AG09309 (cell line): Measurements from ENCODE around the gene TUBA3D.
"Not testable (repeated sequence)": the region's sequence is repeated elsewhere in the genome, so short reads cannot be mapped to it uniquely, and the experiment has no call there.

ENCODE experiments used
- DNase-seq: peaks from one replicate; pipeline ENCODE4 v3.0.0-alpha.2; 2010; ENCODE audit warnings: low read depth
- H3K4me3 ChIP-seq: 2 replicates; pipeline ENCODE4 v1.5.1; 2011; ENCODE audit warnings: mild to moderate bottlenecking, low read depth, low read length, moderate library complexity; ENCODE audit not compliant: control insufficient read depth
- TF ChIP-seq, protein P1 (sequence below): IDR thresholded peaks from 2 replicates; pipeline ENCODE4 v1.5.1; 2011; ENCODE audit warnings: mild to moderate bottlenecking, low read depth, low read length, inconsistent platforms; ENCODE audit not compliant: insufficient read depth, control insufficient read depth; ENCODE audit errors: missing control alignments

Gene TUBA3D

GRCh38 chr2:131473266-131473665 is 2.7 kb upstream of the TUBA3D start:
- not testable (repeated sequence) for DNase-seq

GRCh38 chr2:131476363-131476762 is 444 bp downstream of the TUBA3D start:
- not testable (repeated sequence) for DNase-seq, H3K4me3 ChIP-seq

More at GRCh38 chr2:131473266-131473665, 2.7 kb upstream of the TUBA3D start:
- not testable (repeated sequence) for H3K4me3 ChIP-seq

- DNase-seq, H3K4me3 ChIP-seq: not testable (repeated sequence)
Observed at GRCh38 chr2:131477227-131477626, 1.3 kb downstream of the TUBA3D start.

DNA sequence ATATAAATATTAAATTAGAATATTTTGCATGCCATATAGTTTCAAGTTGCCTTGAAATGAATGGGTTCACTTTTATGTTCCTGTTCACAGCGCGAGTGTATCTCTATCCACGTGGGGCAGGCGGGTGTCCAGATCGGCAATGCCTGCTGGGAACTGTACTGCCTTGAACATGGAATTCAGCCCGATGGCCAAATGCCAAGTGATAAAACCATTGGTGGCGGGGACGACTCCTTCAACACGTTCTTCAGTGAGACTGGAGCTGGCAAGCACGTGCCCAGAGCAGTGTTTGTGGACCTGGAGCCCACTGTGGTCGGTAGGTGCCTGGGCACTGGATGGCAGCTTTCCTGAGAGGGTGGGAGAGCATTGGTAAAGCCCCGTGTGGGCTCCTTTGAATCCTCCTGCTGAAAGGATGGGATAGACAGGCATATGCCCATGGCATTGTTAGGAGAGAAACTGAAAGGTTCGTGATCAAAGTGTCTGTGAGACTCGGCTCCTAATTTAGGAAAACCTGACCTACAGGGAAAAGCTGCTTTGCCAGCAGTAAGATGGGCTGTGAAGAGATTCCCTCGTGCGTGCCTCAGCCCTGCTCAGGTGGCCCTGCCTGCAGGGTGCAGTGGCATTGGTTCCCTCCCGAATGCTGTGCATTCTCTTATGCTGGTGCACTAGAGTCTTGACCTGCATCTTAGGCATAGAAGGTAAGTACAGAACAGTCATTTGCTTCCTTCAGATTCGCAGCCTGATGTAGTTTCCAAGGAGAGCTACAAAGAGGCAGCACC is 2.3 kb downstream of the TUBA3D start:
- H3K4me3 ChIP-seq, DNase-seq: not testable (repeated sequence)

DNA sequence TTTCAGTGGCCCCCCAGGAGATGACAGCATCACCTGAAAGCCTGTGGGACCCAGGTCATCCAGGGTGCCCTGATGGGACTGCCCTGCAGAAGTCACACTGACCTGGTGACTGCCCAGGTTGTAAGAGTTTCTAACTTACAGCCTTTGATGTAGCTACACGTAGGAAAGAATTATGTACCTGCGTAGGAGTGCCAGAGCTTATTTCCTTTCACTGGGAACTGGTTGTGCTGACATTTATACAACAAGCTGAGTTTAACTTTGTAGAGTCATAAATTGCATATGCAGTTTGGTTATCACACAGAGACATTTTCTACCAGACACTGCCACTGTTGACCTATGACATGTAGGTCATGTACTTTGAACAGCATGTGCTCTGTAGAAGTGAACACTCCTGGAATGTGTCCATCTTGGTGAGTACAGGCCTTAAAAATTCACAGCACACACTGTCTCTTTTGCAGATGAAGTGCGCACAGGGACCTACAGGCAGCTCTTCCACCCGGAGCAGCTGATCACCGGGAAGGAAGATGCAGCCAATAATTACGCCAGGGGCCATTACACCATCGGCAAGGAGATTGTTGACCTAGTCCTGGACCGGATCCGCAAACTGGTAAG is 3.0 kb downstream of the TUBA3D start:
- DNase-seq, H3K4me3 ChIP-seq: not testable (repeated sequence)

DNA sequence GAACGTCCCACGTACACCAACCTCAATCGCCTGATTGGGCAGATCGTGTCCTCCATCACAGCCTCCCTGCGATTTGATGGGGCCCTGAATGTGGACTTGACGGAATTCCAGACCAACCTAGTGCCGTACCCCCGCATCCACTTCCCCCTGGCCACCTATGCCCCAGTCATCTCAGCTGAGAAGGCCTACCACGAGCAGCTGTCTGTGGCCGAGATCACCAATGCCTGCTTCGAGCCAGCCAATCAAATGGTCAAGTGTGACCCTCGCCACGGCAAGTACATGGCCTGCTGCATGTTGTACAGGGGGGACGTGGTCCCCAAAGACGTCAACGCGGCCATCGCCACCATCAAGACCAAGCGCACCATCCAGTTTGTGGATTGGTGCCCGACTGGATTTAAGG is 4.4 kb downstream of the TUBA3D start:
- DNase-seq, H3K4me3 ChIP-seq: not testable (repeated sequence)

- DNase-seq, H3K4me3 ChIP-seq: not testable (repeated sequence)
Observed at GRCh38 chr2:131482506-131483155, 6.7 kb downstream of the TUBA3D start.

DNA sequence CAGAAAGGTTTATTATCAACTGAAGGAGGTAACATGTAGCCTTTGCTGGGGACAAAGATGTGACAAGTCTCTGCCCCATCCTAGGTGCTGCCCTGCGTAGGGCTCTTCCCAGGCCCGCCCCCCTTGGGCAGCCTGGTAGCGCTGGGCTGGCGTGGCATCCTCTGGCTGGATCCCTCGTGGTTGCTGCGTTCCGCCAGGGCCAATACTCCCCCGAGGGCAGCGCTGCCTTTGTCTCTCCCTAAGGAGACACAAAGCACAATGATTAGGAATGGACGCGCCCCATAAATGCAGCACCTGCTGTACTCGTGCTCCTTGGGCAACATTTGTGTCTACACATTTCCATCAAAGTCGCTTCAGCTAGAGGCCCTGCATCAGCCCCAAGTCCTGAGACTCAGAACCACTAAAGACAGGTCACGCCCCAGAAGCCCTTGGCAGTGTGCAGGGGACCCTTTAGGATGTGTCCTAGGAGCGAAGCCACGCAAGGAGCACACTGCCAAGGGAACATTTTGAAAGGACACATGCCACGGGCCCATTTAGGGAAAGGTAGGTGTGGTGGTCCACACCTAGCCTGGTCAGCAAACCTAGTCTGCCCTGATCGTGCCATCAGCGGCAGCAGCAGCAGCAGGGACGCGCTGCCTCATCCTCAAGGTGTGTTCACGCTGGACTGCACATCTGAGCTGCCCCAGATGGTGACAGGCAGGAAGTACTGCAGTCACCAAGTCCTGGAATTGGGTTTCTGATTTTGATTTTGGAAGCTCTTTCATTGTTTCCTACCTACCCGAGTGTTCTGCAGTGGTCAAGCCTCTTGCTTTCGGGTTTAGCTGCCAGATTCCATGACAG is 8.3 kb downstream of the TUBA3D start:
- DNase-seq, H3K4me3 ChIP-seq: not testable (repeated sequence)

GRCh38 chr2:131484906-131485460 is 9.1 kb downstream of the TUBA3D start:
- DNase-seq, H3K4me3 ChIP-seq: not testable (repeated sequence)

DNA sequence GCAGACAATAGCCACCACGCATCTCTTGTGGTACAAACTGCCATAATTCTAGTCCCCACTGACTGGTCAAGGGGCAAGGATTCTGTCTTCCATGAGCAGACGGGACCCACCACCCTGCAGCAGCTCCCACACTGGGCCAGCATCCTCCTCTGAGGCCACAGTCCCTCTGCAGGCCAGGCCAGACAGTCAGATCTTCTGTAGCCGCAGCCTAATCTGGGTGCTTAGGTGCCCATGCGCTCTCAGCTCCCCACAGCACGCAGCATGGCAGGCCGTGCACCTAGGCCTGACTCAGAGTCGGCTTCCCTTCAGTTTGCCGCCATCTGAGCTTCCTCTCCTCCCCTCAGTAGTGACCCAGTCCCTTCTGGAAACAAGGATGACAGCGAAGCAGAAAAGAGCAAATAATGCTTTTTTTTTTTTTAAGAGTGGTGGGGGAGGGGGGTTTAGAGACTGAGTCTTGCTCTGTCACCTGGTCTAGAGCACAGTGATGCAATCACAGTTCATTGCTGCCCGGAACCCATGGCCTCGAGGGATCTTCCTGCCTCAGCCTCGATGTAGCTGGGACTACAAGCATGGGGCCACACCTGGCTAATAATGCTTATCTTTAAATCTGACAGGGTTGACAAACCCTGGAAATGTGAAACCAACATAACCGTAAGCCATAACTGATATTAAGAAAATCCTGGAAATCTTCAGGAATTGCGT is 10.4 kb downstream of the TUBA3D start:
- H3K4me3 ChIP-seq, DNase-seq: not testable (repeated sequence)

DNA sequence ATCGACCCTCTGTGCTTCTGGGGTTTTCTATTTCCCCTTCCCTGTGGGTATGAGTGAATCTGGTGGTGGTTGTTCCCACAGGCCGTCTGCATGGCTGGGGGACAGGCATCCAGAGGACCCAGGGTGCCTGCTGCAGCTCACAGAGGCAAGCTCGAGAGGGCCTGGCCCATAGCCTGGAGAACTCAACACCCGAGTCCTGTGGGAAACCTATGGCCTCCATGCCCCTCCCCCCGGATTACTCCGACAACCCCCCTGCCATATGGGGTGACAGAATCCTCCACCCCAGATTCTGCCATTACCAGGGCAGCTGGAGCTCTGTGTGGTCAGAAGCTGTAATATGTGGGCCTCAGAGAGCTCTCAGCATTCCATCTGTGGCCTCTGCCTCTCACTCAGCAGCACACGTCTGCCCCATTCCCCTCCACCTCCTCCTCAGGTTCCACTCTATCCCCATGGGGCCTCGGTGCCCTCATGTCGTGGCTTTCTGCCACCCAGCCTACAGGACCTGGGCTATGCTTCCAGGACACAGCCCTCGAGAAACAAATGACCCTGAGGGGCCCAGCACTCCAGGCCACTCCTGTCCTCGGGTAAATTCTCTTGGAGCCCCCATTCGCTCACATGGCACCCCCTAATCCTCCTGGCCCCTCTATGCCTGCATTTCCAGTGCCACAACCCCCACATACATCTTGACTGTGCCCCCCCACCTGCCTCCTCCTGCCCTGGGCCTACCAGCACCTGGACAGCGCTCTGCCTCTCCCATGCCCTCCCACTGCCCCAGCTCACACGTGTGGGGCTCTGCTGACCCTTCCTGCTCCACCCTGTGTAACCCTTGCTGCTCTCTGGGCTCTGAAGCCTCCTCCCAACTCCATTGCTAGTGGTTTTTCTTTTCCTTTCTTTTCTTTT is 12.6 kb downstream of the TUBA3D start:
- H3K4me3 ChIP-seq = no peak overlapping the region
- no peak for DNase-seq
- TF ChIP-seq, protein P1, sequence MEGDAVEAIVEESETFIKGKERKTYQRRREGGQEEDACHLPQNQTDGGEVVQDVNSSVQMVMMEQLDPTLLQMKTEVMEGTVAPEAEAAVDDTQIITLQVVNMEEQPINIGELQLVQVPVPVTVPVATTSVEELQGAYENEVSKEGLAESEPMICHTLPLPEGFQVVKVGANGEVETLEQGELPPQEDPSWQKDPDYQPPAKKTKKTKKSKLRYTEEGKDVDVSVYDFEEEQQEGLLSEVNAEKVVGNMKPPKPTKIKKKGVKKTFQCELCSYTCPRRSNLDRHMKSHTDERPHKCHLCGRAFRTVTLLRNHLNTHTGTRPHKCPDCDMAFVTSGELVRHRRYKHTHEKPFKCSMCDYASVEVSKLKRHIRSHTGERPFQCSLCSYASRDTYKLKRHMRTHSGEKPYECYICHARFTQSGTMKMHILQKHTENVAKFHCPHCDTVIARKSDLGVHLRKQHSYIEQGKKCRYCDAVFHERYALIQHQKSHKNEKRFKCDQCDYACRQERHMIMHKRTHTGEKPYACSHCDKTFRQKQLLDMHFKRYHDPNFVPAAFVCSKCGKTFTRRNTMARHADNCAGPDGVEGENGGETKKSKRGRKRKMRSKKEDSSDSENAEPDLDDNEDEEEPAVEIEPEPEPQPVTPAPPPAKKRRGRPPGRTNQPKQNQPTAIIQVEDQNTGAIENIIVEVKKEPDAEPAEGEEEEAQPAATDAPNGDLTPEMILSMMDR = no peak

DNA sequence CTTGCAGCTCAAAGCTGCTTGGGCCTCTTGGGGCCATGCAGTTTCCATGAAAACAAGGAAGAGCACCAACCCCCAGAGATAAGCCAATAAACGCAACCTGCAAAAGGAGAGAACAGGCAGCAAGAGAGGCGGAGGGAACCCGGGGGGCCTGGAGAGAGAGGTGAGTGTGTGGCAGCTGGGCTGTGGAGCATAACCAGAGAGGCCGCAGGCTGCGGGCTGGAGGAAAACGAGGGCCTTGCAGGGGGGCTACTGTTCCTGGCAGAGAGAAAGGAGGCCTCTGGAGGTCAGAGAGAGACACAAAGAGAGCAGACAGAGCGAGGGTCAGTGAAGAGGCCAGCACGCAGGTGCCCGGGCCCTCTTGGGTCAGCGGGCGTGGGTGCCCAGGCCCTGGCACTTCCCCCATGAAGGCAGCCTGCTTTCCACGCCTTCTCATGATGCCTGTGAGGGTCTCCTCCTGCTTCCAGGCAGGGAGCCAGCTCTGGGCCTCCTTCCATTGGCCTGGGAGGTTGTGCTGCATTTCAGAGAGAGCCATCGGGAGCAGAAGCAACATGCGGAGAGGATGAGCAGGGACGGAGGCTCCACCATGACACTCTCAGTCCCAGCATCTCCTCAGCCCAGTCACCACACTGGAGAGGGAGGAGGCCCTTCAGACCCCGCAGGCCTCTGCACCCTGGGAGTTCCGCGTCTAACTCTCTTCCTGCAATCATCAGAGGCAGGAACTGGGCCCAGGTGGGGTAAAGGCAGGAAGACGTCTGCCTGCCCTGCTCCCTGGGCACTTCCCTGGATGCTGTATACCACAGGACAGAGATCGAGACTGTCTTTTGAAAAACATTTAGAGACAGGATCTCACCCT is 14.9 kb downstream of the TUBA3D start:
- not testable (repeated sequence) for DNase-seq
- H3K4me3 ChIP-seq = peak overlapping the region; percentile 54

- peak overlapping the region; percentile 54 for H3K4me3 ChIP-seq
- DNase-seq = not testable (repeated sequence)
Observed at GRCh38 chr2:131491469-131491836, 15.5 kb downstream of the TUBA3D start.

- not testable (repeated sequence) for DNase-seq
- H3K4me3 ChIP-seq = peak within 1 kb of the TSS; percentile 85
Observed at GRCh38 chr2:131492015-131492417, 16.1 kb downstream of the TUBA3D start, which contains the start of gene MZT2A. Gene MZT2A, minus strand, starts transcription at chr2:131492397. Its CDS starts 21 bp downstream, at chr2:131492376.
